ENCODE results near the gene NCKAP5. TPM values are rescaled to one million over a fixed set of nuclear protein-coding genes. Genes with fewer than 3 reads are reported as not detected.

Gene NCKAP5
- total and polyA plus RNA-seq, 2 of the 8 experiments (the other 6 are each of a cell fraction or from before 2014, with no cell fraction given), result 0.27 to 0.86 TPM

DNA sequence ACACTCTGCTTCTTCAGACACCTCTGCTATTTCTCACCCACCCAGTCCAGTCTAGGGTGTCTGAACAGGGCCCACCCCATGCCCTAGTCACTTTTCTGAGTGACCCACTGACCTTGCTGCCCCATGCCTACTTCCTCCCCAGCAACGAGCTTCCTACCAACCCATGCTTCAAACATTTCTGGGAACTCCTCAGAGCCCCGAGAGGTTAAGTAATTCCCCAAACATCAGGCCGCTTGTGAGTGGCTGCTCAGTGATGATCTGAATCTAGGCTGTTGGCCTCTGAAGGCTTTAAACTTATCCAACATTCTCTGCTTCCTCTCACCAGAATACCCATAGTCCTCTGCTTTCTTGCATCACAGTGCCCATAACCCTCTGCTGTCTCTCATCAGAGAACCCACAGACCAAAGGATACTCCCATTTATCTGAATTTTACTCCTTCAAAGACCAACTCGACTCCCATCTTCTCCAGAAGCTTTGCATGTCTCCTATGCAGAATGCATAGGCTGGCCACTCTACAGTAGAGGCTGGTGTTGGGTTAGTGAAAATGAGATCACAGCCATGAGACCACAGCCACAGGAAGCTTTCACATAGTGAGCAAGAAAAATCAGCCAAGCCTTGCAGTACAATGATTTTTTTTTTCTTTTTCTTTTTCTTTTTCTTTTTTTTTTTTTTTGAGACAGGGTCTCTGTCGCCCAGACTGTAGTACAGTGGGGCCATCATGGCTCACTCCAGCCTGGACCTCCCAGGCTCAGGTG lies 588.7 kb downstream of the NCKAP5 start:
- Histone ChIP-seq H4K8ac (ENCODE audit: extremely low read depth, insufficient read depth, low read length) (no peak overlapping the region), H3K18ac (ENCODE audit: extremely low read depth, low read length) (no peak overlapping the region), H2BK120ac (replicated peaks; ENCODE audit: low read depth, low read length) (no peak overlapping the region), H3K27me3 (replicated peaks in 1 of 4; ENCODE audit: control insufficient read depth in 3 of 4, extremely low read depth in 1 of 4, insufficient read depth in 3 of 4, low read length in 3 of 4) (no peaks in the 10 kb centered on the region), H2BK5ac (ENCODE audit: low read depth, low read length) (no peak overlapping the region), H3K14ac (ENCODE audit: insufficient read length) (no peak overlapping the region), H3K4me3 (ENCODE audit: extremely low read depth in 1 of 4, insufficient read depth in 2 of 4, low read depth in 3 of 4, low read length in 4 of 4) (no peak overlapping the region), H3K23me2 (ENCODE audit: low read depth, low read length) (no peaks in the 10 kb centered on the region), H3K36me3 (ENCODE audit: control insufficient read depth in 2 of 4, insufficient read depth in 4 of 4, low read length in 3 of 4) (no peaks in the 10 kb centered on the region), H4K20me1 (replicated peaks in 1 of 2; ENCODE audit: control insufficient read depth in 1 of 2, insufficient read depth in 2 of 2, low read length in 2 of 2) (peaks cover 0 to 1% of the 10 kb centered on the region in 2 experiments), H3K56ac (replicated peaks; ENCODE audit: insufficient read length, low read depth, low read length) (no peak overlapping the region), H3K9me3 (ENCODE audit: insufficient read depth in 2 of 2, low read depth in 1 of 2, low read length in 1 of 2) (no peaks in the 10 kb centered on the region), H2BK15ac (ENCODE audit: low read length) (no peak overlapping the region), H2BK20ac (ENCODE audit: low read length) (no peak overlapping the region), H3K79me1 (ENCODE audit: low read depth, low read length) (no peaks in the 10 kb centered on the region), H4K91ac (replicated peaks; ENCODE audit: insufficient read length, low read length) (no peak overlapping the region), H3K27ac (ENCODE audit: low read depth, low read length) (no peak overlapping the region), H3K4me1 (replicated peaks in 1 of 4; ENCODE audit: control insufficient read depth in 3 of 4, insufficient read depth in 4 of 4, low read length in 3 of 4) (no peaks in the 10 kb centered on the region), H3K4ac (replicated peaks; ENCODE audit: insufficient read length, low read depth, low read length) (no peak overlapping the region), H2AK5ac (ENCODE audit: low read depth, low read length) (no peak overlapping the region), H3K79me2 (ENCODE audit: control insufficient read depth in 1 of 2, insufficient read depth in 2 of 2, low read length in 2 of 2) (no peaks in the 10 kb centered on the region), H2BK12ac (ENCODE audit: low read depth, low read length) (no peak overlapping the region), H3K23ac (ENCODE audit: insufficient read length) (no peak overlapping the region), H2AFZ (ENCODE audit: low read length) (no peak overlapping the region), H3K9ac (replicated peaks in 1 of 4; ENCODE audit: extremely low read depth in 1 of 4, low read depth in 3 of 4, low read length in 3 of 4) (no peak overlapping the region), H4K5ac (ENCODE audit: insufficient read length, low read depth, low read length) (no peak overlapping the region), H3K4me2 (ENCODE audit: insufficient read depth in 1 of 2, low read depth in 2 of 2, low read length in 2 of 2) (no peak overlapping the region)
- POLR2A ChIA-PET (ENCODE audit: partially characterized antibody), result no interaction called here
- CTCF ChIA-PET (ENCODE audit: partially characterized antibody), result interaction anchor here (0.6 to 1.6 kb wide), 5 partner anchors 9 to 533 kb away, joined by 3 to 5 read pairs (median 3); no protein-coding TSS in a partner anchor
- no peak for TF ChIP-seq SP1 (IDR thresholded peaks at IDR 0.05; ENCODE audit: low read depth, low read length)
- TF ChIP-seq GTF2F1 (IDR thresholded peaks at IDR 0.05; ENCODE audit: borderline replicate concordance, low read depth, low read length), result no peak
- TF ChIP-seq SUZ12 (IDR thresholded peaks at IDR 0.05; ENCODE audit: low read length), result no peak
- no peak for TF ChIP-seq PHF8 (conservative IDR thresholded peaks at IDR 0.05; ENCODE audit: low read depth, low read length)
- TF ChIP-seq TEAD4 (IDR thresholded peaks at IDR 0.05; ENCODE audit: low read depth, low read length), result no peak
- TF ChIP-seq RFX5 (IDR thresholded peaks at IDR 0.05; ENCODE audit: borderline replicate concordance, low read depth, low read length), result no peak
- no peak for TF ChIP-seq JUND (IDR thresholded peaks at IDR 0.05; ENCODE audit: low read length)
- TF ChIP-seq ASH2L (IDR thresholded peaks at IDR 0.05; ENCODE audit: low read length), result no peak
- no peak for TF ChIP-seq NANOG (IDR thresholded peaks at IDR 0.05; ENCODE audit: insufficient read depth, low read depth, low read length, poor library complexity, severe bottlenecking)
- FAIRE-seq, result no peak
- WGBS, 2 experiments (ENCODE audit: extremely low coverage in 1 of 2, insufficient coverage in 1 of 2, insufficient read length in 1 of 2, insufficient replicate concordance in 2 of 2, low coverage in 1 of 2, low lambda C conversion rate in 2 of 2, missing lambda C conversion rate in 1 of 2), result 97% methylated on average over 4 of the region's 5 CpGs; no CpG with 5 or more reads in 1 of the 2 experiments
- no peak for DNase-seq (ENCODE audit: low read depth in 1 of 2, low spot score in 2 of 2)
